ENCODE measurements around the gene FAM170B.

FAM170B gene

GRCh38 chr10:49133706-49134248 is at the start of gene FAM170B:
FAM170B (minus strand) TSS chr10:49134021; CDS start chr10:49133918, 103 bp downstream.
- DNase-seq (ENCODE audit: low read depth, low spot score), result no peak

GRCh38 chr10:49182776-49183175 is 49.0 kb upstream of the FAM170B start:
- no peak for DNase-seq (ENCODE audit: low read depth, low spot score)

GRCh38 chr10:49180444-49180860 is 46.6 kb upstream of the FAM170B start:
- no peak for DNase-seq (ENCODE audit: low read depth, low spot score)

GRCh38 chr10:49179699-49180443 is 46.0 kb upstream of the FAM170B start:
- DNase-seq (ENCODE audit: low read depth, low spot score), result no peak

GRCh38 chr10:49178489-49179471 is 45.0 kb upstream of the FAM170B start:
- DNase-seq (ENCODE audit: low read depth, low spot score), result no peak

- no peak for DNase-seq (ENCODE audit: low read depth, low spot score)
These were observed 43.9 kb upstream of the FAM170B start for GRCh38 chr10:49177391-49178355.

GRCh38 chr10:49176310-49177268 is 42.8 kb upstream of the FAM170B start:
- no peak for DNase-seq (ENCODE audit: low read depth, low spot score)

GRCh38 chr10:49175587-49176309 is 41.9 kb upstream of the FAM170B start:
- no peak for DNase-seq (ENCODE audit: low read depth, low spot score)

GRCh38 chr10:49174926-49175500 is 41.2 kb upstream of the FAM170B start:
- no peak for DNase-seq (ENCODE audit: low read depth, low spot score)

- DNase-seq (ENCODE audit: low read depth, low spot score), result no peak
These were observed 40.6 kb upstream of the FAM170B start for GRCh38 chr10:49174261-49174925.

- DNase-seq (ENCODE audit: low read depth, low spot score), result no peak
These were observed 40.0 kb upstream of the FAM170B start for GRCh38 chr10:49173853-49174252.

- DNase-seq (ENCODE audit: low read depth, low spot score), result no peak
These were observed 39.5 kb upstream of the FAM170B start for GRCh38 chr10:49173201-49173772.

- DNase-seq (ENCODE audit: low read depth, low spot score), result no peak
These were observed 38.9 kb upstream of the FAM170B start for GRCh38 chr10:49172777-49173132.

GRCh38 chr10:49172061-49172776 is 38.4 kb upstream of the FAM170B start:
- no peak for DNase-seq (ENCODE audit: low read depth, low spot score)

GRCh38 chr10:49171326-49172060 is 37.7 kb upstream of the FAM170B start:
- no peak for DNase-seq (ENCODE audit: low read depth, low spot score)

GRCh38 chr10:49170632-49171325 is 37.0 kb upstream of the FAM170B start:
- DNase-seq (ENCODE audit: low read depth, low spot score), result no peak

All from smooth muscle cell of the brain vasculature (primary cell).